ENCODE measurements around the gene SUPT20HL2.
"Not testable (repeated sequence)": the region's sequence is repeated elsewhere in the genome, so short reads cannot be mapped to it uniquely, and the experiment has no call there.

The SUPT20HL2 gene

GRCh38 chrX:24314019-24314635 is at the start of gene SUPT20HL2:
Gene SUPT20HL2, minus strand, starts transcription at chrX:24314069. Its CDS starts 754 bp downstream, at chrX:24313315.
- no peaks in the 10 kb centered on the region for H3K36me3 ChIP-seq (ENCODE audit: control insufficient read depth, insufficient read depth, low read length)
- H3K9me3 ChIP-seq (ENCODE audit: control insufficient read depth, insufficient read depth, low read length), result no peaks in the 10 kb centered on the region
- no peak within 1 kb of the TSS for H3K4me3 ChIP-seq (ENCODE audit: low read depth, low read length)
- H3K4me1 ChIP-seq (ENCODE audit: control insufficient read depth, insufficient read depth, low read length), result peaks cover 5% of the 10 kb centered on the region
- H3K9ac ChIP-seq (ENCODE audit: low read depth, low read length), result no peak within 1 kb of the TSS
- H3K27me3 ChIP-seq (ENCODE audit: control insufficient read depth, insufficient read depth, low read length), result no peaks in the 10 kb centered on the region

- not testable (repeated sequence) for H3K4me1 ChIP-seq (ENCODE audit: control insufficient read depth, insufficient read depth, low read length); H3K9me3 ChIP-seq (ENCODE audit: control insufficient read depth, insufficient read depth, low read length); H3K27me3 ChIP-seq (ENCODE audit: control insufficient read depth, insufficient read depth, low read length); H3K36me3 ChIP-seq (ENCODE audit: control insufficient read depth, insufficient read depth, low read length); H3K9ac ChIP-seq (ENCODE audit: low read depth, low read length); H3K4me3 ChIP-seq (ENCODE audit: low read depth, low read length)
These were observed 48.3 kb upstream of the SUPT20HL2 start for GRCh38 chrX:24362089-24362745.

GRCh38 chrX:24360272-24360671 is 46.4 kb upstream of the SUPT20HL2 start, which contains the start of gene SUPT20HL1:
Gene SUPT20HL1, plus strand, starts transcription at chrX:24360639. Its CDS starts 2,122 bp downstream, at chrX:24362761.
- Histone ChIP-seq H3K9me3 (ENCODE audit: control insufficient read depth, insufficient read depth, low read length) (no peaks in the 10 kb centered on the region), H3K9ac (ENCODE audit: low read depth, low read length) (no peak within 1 kb of the TSS), H3K27me3 (ENCODE audit: control insufficient read depth, insufficient read depth, low read length) (no peaks in the 10 kb centered on the region), H3K4me1 (ENCODE audit: control insufficient read depth, insufficient read depth, low read length) (no peaks in the 10 kb centered on the region), H3K4me3 (ENCODE audit: low read depth, low read length) (no peak within 1 kb of the TSS), H3K36me3 (ENCODE audit: control insufficient read depth, insufficient read depth, low read length) (no peaks in the 10 kb centered on the region)

DNA sequence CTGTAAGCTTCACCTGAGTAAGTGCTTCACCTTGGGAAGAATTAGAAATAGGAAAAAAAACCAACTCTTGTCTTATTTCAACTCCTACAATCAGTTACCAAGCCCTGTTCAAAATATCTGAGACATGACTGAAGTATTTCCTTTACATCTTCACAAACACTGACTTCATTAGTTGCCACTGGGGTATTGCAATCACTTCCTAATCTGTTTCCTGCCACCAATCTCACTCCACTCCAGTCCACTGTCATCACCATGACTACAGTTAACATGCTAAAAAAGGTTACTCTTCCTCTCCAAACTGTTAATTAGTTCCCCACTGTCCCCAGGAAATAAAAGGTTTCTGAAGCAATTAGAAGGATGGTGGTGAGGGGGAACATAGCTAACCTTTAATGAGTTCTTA is 43.2 kb upstream of the SUPT20HL2 start:
- Histone ChIP-seq H3K9me3 (ENCODE audit: control insufficient read depth, insufficient read depth, low read length) (no peaks in the 10 kb centered on the region), H3K4me3 (ENCODE audit: low read depth, low read length) (no peak overlapping the region), H3K36me3 (ENCODE audit: control insufficient read depth, insufficient read depth, low read length) (no peaks in the 10 kb centered on the region), H3K27me3 (ENCODE audit: control insufficient read depth, insufficient read depth, low read length) (no peaks in the 10 kb centered on the region), H3K4me1 (ENCODE audit: control insufficient read depth, insufficient read depth, low read length) (no peaks in the 10 kb centered on the region), H3K9ac (ENCODE audit: low read depth, low read length) (no peak overlapping the region)

DNA sequence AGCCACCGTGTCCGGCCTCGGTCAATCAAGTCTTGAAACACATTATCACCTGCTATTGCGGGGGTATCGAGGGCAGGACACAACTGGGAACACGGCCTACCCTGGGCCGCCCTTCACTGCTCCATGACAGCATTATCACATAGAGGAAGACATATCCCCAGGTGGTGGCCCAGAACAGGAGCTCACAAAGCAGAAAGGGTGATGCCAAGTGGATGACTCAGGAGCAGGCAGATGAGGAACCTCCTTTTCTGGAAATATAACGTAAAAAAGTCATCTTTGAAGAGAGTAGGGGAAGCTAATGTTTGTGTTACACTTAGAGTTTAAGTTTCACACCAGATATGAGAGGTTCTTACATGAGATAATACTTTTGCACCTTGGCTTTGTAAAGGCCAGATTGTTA is 41.2 kb upstream of the SUPT20HL2 start:
- Histone ChIP-seq H3K9ac (ENCODE audit: low read depth, low read length) (no peak overlapping the region), H3K36me3 (ENCODE audit: control insufficient read depth, insufficient read depth, low read length) (no peaks in the 10 kb centered on the region), H3K4me1 (ENCODE audit: control insufficient read depth, insufficient read depth, low read length) (no peaks in the 10 kb centered on the region), H3K27me3 (ENCODE audit: control insufficient read depth, insufficient read depth, low read length) (no peaks in the 10 kb centered on the region), H3K4me3 (ENCODE audit: low read depth, low read length) (no peak overlapping the region), H3K9me3 (ENCODE audit: control insufficient read depth, insufficient read depth, low read length) (no peaks in the 10 kb centered on the region)

DNA sequence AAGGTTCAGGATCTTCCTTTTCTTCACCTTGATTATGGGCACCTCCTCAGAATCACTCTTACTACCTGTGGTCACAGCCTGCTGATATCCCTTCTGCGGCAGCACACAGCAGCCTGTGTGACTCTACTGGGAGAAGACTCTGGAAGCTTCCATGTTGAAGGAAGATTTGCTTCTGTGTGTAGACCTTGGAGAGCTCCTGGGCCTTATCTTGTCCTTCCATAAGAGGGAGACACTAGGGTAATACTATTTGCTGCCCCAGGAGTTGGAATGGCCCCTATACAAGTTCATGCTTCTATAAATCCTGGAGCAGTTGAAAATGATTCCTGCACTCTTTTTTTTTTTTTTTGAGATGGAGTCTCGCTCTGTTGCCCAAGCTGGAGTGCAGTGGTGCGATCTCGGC is 36.3 kb upstream of the SUPT20HL2 start:
- Histone ChIP-seq H3K9ac (ENCODE audit: low read depth, low read length) (no peak overlapping the region), H3K4me3 (ENCODE audit: low read depth, low read length) (no peak overlapping the region), H3K9me3 (ENCODE audit: control insufficient read depth, insufficient read depth, low read length) (no peaks in the 10 kb centered on the region), H3K27me3 (ENCODE audit: control insufficient read depth, insufficient read depth, low read length) (no peaks in the 10 kb centered on the region), H3K4me1 (ENCODE audit: control insufficient read depth, insufficient read depth, low read length) (no peaks in the 10 kb centered on the region), H3K36me3 (ENCODE audit: control insufficient read depth, insufficient read depth, low read length) (no peaks in the 10 kb centered on the region)

GRCh38 chrX:24347881-24348280 is 34.0 kb upstream of the SUPT20HL2 start:
- Histone ChIP-seq H3K9ac (ENCODE audit: low read depth, low read length) (no peak overlapping the region), H3K36me3 (ENCODE audit: control insufficient read depth, insufficient read depth, low read length) (no peaks in the 10 kb centered on the region), H3K4me1 (ENCODE audit: control insufficient read depth, insufficient read depth, low read length) (no peaks in the 10 kb centered on the region)

GRCh38 chrX:24343719-24344118 is 29.9 kb upstream of the SUPT20HL2 start:
- no peaks in the 10 kb centered on the region for H3K36me3 ChIP-seq (ENCODE audit: control insufficient read depth, insufficient read depth, low read length)
- H3K9me3 ChIP-seq (ENCODE audit: control insufficient read depth, insufficient read depth, low read length), result no peaks in the 10 kb centered on the region
- no peaks in the 10 kb centered on the region for H3K4me1 ChIP-seq (ENCODE audit: control insufficient read depth, insufficient read depth, low read length)
- no peak overlapping the region for H3K4me3 ChIP-seq (ENCODE audit: low read depth, low read length)
- H3K27me3 ChIP-seq (ENCODE audit: control insufficient read depth, insufficient read depth, low read length), result no peaks in the 10 kb centered on the region
- no peak overlapping the region for H3K9ac ChIP-seq (ENCODE audit: low read depth, low read length)

More at GRCh38 chrX:24347881-24348280, 34.0 kb upstream of the SUPT20HL2 start:
- Histone ChIP-seq H3K27me3 (ENCODE audit: control insufficient read depth, insufficient read depth, low read length) (no peaks in the 10 kb centered on the region), H3K4me3 (ENCODE audit: low read depth, low read length) (no peak overlapping the region), H3K9me3 (ENCODE audit: control insufficient read depth, insufficient read depth, low read length) (no peaks in the 10 kb centered on the region)

DNA sequence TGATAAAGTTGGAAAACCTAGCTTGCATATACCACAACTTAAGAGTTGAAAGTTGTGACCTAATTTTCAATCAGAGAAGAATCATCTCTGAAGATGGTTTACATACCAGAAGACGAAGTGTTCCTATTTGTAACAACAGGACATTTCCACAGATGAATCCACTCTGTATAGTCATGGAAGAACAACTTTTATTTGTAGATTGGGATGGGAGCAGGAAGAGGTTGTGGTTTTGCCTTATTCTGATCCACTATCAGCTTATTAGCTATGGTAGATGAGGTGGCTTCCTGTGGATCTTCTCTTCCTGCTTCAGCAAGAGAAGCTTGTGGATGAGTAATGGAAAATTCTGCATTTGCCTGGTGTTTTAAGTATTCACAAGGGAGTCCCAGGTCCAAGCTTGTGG is 27.9 kb upstream of the SUPT20HL2 start:
- H3K9me3 ChIP-seq (ENCODE audit: control insufficient read depth, insufficient read depth, low read length), result no peaks in the 10 kb centered on the region
- no peak overlapping the region for H3K9ac ChIP-seq (ENCODE audit: low read depth, low read length)
- no peaks in the 10 kb centered on the region for H3K4me1 ChIP-seq (ENCODE audit: control insufficient read depth, insufficient read depth, low read length)
- no peak overlapping the region for H3K4me3 ChIP-seq (ENCODE audit: low read depth, low read length)
- H3K27me3 ChIP-seq (ENCODE audit: control insufficient read depth, insufficient read depth, low read length), result no peaks in the 10 kb centered on the region
- H3K36me3 ChIP-seq (ENCODE audit: control insufficient read depth, insufficient read depth, low read length), result no peaks in the 10 kb centered on the region

- Histone ChIP-seq H3K4me1 (ENCODE audit: control insufficient read depth, insufficient read depth, low read length) (no peaks in the 10 kb centered on the region), H3K9ac (ENCODE audit: low read depth, low read length) (no peak overlapping the region), H3K27me3 (ENCODE audit: control insufficient read depth, insufficient read depth, low read length) (no peaks in the 10 kb centered on the region), H3K9me3 (ENCODE audit: control insufficient read depth, insufficient read depth, low read length) (no peaks in the 10 kb centered on the region), H3K4me3 (ENCODE audit: low read depth, low read length) (no peak overlapping the region), H3K36me3 (ENCODE audit: control insufficient read depth, insufficient read depth, low read length) (no peaks in the 10 kb centered on the region)
These were observed 26.6 kb upstream of the SUPT20HL2 start for GRCh38 chrX:24340501-24340900.

GRCh38 chrX:24339911-24340310 is 26.0 kb upstream of the SUPT20HL2 start:
- Histone ChIP-seq H3K36me3 (ENCODE audit: control insufficient read depth, insufficient read depth, low read length) (no peaks in the 10 kb centered on the region), H3K4me3 (ENCODE audit: low read depth, low read length) (no peak overlapping the region), H3K4me1 (ENCODE audit: control insufficient read depth, insufficient read depth, low read length) (no peaks in the 10 kb centered on the region), H3K9ac (ENCODE audit: low read depth, low read length) (no peak overlapping the region), H3K9me3 (ENCODE audit: control insufficient read depth, insufficient read depth, low read length) (no peaks in the 10 kb centered on the region), H3K27me3 (ENCODE audit: control insufficient read depth, insufficient read depth, low read length) (no peaks in the 10 kb centered on the region)

- Histone ChIP-seq H3K9me3 (ENCODE audit: control insufficient read depth, insufficient read depth, low read length) (no peaks in the 10 kb centered on the region), H3K27me3 (ENCODE audit: control insufficient read depth, insufficient read depth, low read length) (no peaks in the 10 kb centered on the region), H3K4me3 (ENCODE audit: low read depth, low read length) (no peak overlapping the region), H3K9ac (ENCODE audit: low read depth, low read length) (no peak overlapping the region), H3K4me1 (ENCODE audit: control insufficient read depth, insufficient read depth, low read length) (no peaks in the 10 kb centered on the region), H3K36me3 (ENCODE audit: control insufficient read depth, insufficient read depth, low read length) (no peaks in the 10 kb centered on the region)
These were observed 22.0 kb upstream of the SUPT20HL2 start for GRCh38 chrX:24335871-24336270.

All from iPS-15b (cell line).